ENCODE results near the gene ZNF416.

The ZNF416 gene

GRCh38 chr19:57615346-57615745 is 36.6 kb upstream of the ZNF416 start:
- H3K9me3 ChIP-seq (ENCODE audit: insufficient read depth, low read depth, low read length), result peaks cover 57% of the 10 kb centered on the region; the same call in 1 of the 2 replicates
- H3K4me1 ChIP-seq (ENCODE audit: insufficient read depth, low read length, poor library complexity, severe bottlenecking), result peaks cover 11% of the 10 kb centered on the region

GRCh38 chr19:57613941-57614743 is 35.4 kb upstream of the ZNF416 start, which contains the start of gene ZNF134:
ZNF134 (plus strand) TSS chr19:57614242; CDS start chr19:57619469, 5,227 bp downstream.
- Histone ChIP-seq H3K4me1 (ENCODE audit: insufficient read depth, low read length, poor library complexity, severe bottlenecking) (peaks cover 11% of the 10 kb centered on the region), H3K27me3 (ENCODE audit: insufficient read depth, low read length, poor library complexity, severe bottlenecking) (no peaks in the 10 kb centered on the region), H3K4me3 (ENCODE audit: low read length, poor library complexity, severe bottlenecking) (peak within 1 kb of the TSS; percentile 94), H4K20me1 (ENCODE audit: insufficient read depth, low read length, poor library complexity, severe bottlenecking) (no peaks in the 10 kb centered on the region), H3K9me3 (ENCODE audit: insufficient read depth, low read depth, low read length) (peaks cover 45% of the 10 kb centered on the region; the same call in 1 of the 2 replicates), H3K4me2 (ENCODE audit: low read depth, low read length, poor library complexity, severe bottlenecking) (peak within 1 kb of the TSS; percentile 78), H3K79me2 (ENCODE audit: insufficient read depth, low read length) (peaks cover 51% of the 10 kb centered on the region), H3F3A (ENCODE audit: low read depth) (no peaks in the 10 kb centered on the region), H2AFZ (ENCODE audit: low read length) (peak within 1 kb of the TSS; percentile 94), H3K9me2 (replicated peaks; ENCODE audit: low read depth, low read length) (no peaks in the 10 kb centered on the region), H3K9ac (ENCODE audit: low read depth, low read length, poor library complexity, severe bottlenecking) (peak within 1 kb of the TSS; percentile 87), H3K36me3 (ENCODE audit: insufficient read depth, low read length) (peaks cover 29% of the 10 kb centered on the region)
- TF ChIP-seq CTCF (conservative IDR thresholded peaks at IDR 0.05; ENCODE audit: low read length), result no peak
- no peak for TF ChIP-seq EZH2phosphoT487 (IDR thresholded peaks at IDR 0.05; ENCODE audit: borderline replicate concordance)

More at GRCh38 chr19:57615346-57615745, 36.6 kb upstream of the ZNF416 start:
- peaks cover 60% of the 10 kb centered on the region for H3K79me2 ChIP-seq (ENCODE audit: insufficient read depth, low read length)
- peak overlapping the region; percentile 78 for H3K4me2 ChIP-seq (ENCODE audit: low read depth, low read length, poor library complexity, severe bottlenecking)
- TF ChIP-seq EZH2phosphoT487 (IDR thresholded peaks at IDR 0.05; ENCODE audit: borderline replicate concordance) (no peak), CTCF (conservative IDR thresholded peaks at IDR 0.05; ENCODE audit: low read length) (no peak)
- H2AFZ ChIP-seq (ENCODE audit: low read length), result no peak overlapping the region
- H3K36me3 ChIP-seq (ENCODE audit: insufficient read depth, low read length), result peaks cover 41% of the 10 kb centered on the region
- H3K4me3 ChIP-seq (ENCODE audit: low read length, poor library complexity, severe bottlenecking), result peak overlapping the region; percentile 94
- no peaks in the 10 kb centered on the region for H4K20me1 ChIP-seq (ENCODE audit: insufficient read depth, low read length, poor library complexity, severe bottlenecking)
- no peaks in the 10 kb centered on the region for H3K9me2 ChIP-seq (replicated peaks; ENCODE audit: low read depth, low read length)
- no peaks in the 10 kb centered on the region for H3K27me3 ChIP-seq (ENCODE audit: insufficient read depth, low read length, poor library complexity, severe bottlenecking)
- no peak overlapping the region for H3K9ac ChIP-seq (ENCODE audit: low read depth, low read length, poor library complexity, severe bottlenecking)
- no peaks in the 10 kb centered on the region for H3F3A ChIP-seq (ENCODE audit: low read depth)

GRCh38 chr19:57611113-57611512 is 32.4 kb upstream of the ZNF416 start:
- Histone ChIP-seq H3K9me2 (replicated peaks; ENCODE audit: low read depth, low read length) (no peaks in the 10 kb centered on the region), H3K4me2 (ENCODE audit: low read depth, low read length, poor library complexity, severe bottlenecking) (no peak overlapping the region), H3K9ac (ENCODE audit: low read depth, low read length, poor library complexity, severe bottlenecking) (no peak overlapping the region), H3K4me3 (ENCODE audit: low read length, poor library complexity, severe bottlenecking) (no peak overlapping the region), H3K27me3 (ENCODE audit: insufficient read depth, low read length, poor library complexity, severe bottlenecking) (no peaks in the 10 kb centered on the region), H3K4me1 (ENCODE audit: insufficient read depth, low read length, poor library complexity, severe bottlenecking) (peaks cover 2% of the 10 kb centered on the region), H3K36me3 (ENCODE audit: insufficient read depth, low read length) (peaks cover 10% of the 10 kb centered on the region), H3K79me2 (ENCODE audit: insufficient read depth, low read length) (peaks cover 20% of the 10 kb centered on the region), H4K20me1 (ENCODE audit: insufficient read depth, low read length, poor library complexity, severe bottlenecking) (no peaks in the 10 kb centered on the region), H3K9me3 (ENCODE audit: insufficient read depth, low read depth, low read length) (peaks cover 34% of the 10 kb centered on the region), H2AFZ (ENCODE audit: low read length) (no peak overlapping the region), H3F3A (ENCODE audit: low read depth) (no peaks in the 10 kb centered on the region)
- TF ChIP-seq EZH2phosphoT487 (IDR thresholded peaks at IDR 0.05; ENCODE audit: borderline replicate concordance) (no peak), CTCF (conservative IDR thresholded peaks at IDR 0.05; ENCODE audit: low read length) (no peak)
